COLO668 (cell line): ENCODE data around the gene RNU6-1.

Experiments used
- DNase-seq: peaks from one replicate; lab custom pipeline; 2025; ENCODE audit not compliant: unreplicated experiment; lab: John Stamatoyannopoulos, UW

RNU6-1 gene

DNA sequence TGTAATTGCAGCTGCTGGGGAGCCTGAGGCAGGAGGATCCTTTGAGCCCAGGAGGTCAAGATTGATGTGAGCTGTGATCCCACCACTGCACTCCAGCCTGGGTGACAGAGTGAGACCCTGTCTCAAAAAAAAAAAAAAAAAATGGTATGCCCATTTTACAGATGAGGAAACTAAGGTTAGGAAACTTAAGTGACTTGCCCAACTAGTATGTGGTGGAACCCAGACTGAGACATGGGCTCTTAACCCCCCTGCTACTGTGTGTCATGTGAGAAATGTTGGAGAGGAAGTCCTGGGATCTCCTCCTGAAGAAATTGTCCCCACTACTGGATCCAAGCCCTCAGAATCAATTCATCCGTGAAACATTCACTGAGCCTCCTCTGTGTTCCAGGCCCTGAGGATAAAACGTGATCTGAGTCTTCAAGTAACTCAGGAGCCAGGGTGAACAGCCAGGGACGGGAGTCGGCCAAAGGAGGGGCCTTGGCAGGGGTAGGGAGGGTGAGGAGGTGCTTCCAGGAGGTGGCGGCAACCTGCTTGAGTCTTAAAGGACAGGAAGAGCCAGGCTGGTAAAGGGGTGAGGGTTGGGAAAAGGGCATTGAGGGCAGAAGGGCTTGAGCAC, 19.6 kb upstream of the RNU6-1 start:
- no peak for DNase-seq

DNA sequence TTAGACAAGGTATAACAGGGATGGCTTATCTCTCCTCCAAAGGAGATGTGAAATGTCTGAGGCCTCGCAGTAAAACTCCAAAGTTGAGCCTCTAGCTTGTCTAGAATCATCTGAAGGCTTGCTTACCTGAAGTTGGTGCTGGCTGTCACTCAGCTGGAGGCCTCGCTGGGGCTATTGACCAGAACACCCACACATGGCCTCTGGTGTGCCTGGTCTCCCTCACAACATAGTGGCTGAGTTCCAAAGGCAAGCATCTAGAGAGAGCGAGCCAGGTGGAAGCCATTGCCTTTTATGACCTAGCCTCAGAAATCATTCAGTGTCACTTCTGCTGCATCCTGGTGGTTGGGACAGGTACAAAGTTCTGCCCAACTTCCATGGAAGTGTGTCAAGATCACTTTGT, 17.4 kb upstream of the RNU6-1 start:
- no peak for DNase-seq

GRCh38 chr15:67855842-67856241, 16.0 kb upstream of the RNU6-1 start:
- DNase-seq = no peak

GRCh38 chr15:67854358-67854757, 14.5 kb upstream of the RNU6-1 start:
- no peak for DNase-seq

DNA sequence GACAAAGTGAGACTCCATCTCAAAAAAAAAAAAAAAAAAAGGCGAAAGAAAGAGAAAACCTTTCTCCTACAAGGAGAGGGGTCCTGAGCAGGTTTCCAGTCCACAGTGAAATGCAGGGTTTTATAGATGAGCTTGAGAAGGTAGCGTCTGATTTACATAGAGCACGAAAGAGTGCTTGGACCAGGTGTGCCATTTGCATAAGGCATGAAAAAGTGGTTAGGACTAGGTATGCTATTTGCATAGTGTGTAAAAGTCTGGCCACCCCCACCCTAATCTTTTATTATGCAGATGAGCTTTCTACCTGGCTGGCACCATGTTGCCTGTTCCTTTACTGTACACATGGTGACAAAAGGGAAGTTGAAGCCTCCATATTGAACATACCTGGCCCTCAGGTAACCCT, 13.6 kb upstream of the RNU6-1 start:
- no peak for DNase-seq

- no peak for DNase-seq
These were observed 12.6 kb upstream of the RNU6-1 start for GRCh38 chr15:67852418-67852817.

- DNase-seq = no peak
These were observed 11.2 kb upstream of the RNU6-1 start for GRCh38 chr15:67850994-67851571.

GRCh38 chr15:67850336-67850735, 10.5 kb upstream of the RNU6-1 start:
- DNase-seq = no peak

DNA sequence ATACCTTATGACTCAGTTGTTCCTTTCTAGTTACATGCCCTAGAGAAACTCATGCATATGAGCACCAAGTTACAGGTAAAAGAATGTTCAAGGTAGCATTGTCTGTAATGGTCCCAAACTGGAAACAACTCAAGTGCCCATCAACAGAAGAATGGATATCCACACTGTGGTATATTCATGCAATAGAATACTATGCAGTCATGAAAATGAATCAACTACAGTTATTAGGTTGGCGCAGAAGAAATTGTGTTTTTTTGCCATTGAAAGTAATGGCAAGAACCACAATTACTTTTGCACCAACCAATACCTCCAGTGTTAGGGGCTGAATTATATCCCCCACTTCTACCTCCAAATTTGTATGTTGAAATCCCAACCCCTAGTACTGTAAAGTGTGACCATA, 9.7 kb upstream of the RNU6-1 start:
- DNase-seq = no peak

DNA sequence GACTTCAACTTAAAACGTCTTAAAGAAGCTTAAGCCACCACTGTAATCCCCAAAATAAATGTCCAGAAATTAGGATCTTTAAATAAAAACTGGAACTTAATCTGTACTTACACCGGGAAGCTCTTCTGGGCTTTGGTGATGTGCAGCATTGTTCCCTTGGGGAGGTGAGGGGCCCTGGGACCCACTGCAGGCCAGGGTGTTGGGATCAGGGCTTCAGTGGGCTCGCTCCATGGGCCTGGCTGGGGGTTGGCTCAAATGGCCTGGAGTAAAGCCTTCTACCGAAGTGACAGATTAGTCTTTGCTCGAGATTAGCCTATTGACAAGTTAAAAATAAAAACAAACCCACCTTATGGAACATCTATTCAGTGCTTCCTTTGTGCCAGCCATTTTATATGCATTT, 6.1 kb upstream of the RNU6-1 start:
- DNase-seq = no peak

- no peak for DNase-seq
These were observed 3.9 kb upstream of the RNU6-1 start for GRCh38 chr15:67843571-67844387.

DNA sequence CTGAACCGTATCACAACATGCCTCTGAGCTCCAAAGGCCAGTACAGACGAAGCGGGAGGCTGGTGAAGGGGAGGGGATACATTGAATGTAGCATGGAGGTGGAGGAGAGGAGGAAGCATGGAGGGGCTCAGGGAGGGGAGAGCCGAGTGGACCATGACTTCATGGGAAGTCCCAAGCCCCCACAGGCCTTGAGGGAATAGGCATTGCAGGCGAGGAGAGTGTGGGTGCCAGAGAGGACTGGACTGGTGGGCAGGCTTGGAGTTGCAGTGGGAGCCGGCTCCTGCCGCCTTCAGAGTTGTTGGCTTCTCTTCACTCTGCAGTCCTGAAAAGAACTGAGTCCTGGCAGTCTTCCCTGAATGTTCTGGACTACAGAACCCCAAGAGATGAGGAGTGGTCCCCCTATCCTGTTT, 3.3 kb upstream of the RNU6-1 start:
- DNase-seq = no peak

DNA sequence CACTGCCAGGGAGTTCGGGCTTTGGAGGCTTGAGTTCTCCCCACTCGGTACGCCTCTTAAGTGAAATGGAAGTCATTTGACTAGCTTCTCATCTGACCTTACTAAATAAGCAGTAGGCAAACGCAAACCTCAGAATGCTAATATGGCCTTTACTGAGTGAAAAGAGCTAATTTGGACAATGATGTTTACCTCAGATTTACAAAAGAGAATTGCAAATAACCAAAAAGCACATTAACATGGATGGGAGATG, 1.6 kb upstream of the RNU6-1 start:
- DNase-seq = no peak

DNA sequence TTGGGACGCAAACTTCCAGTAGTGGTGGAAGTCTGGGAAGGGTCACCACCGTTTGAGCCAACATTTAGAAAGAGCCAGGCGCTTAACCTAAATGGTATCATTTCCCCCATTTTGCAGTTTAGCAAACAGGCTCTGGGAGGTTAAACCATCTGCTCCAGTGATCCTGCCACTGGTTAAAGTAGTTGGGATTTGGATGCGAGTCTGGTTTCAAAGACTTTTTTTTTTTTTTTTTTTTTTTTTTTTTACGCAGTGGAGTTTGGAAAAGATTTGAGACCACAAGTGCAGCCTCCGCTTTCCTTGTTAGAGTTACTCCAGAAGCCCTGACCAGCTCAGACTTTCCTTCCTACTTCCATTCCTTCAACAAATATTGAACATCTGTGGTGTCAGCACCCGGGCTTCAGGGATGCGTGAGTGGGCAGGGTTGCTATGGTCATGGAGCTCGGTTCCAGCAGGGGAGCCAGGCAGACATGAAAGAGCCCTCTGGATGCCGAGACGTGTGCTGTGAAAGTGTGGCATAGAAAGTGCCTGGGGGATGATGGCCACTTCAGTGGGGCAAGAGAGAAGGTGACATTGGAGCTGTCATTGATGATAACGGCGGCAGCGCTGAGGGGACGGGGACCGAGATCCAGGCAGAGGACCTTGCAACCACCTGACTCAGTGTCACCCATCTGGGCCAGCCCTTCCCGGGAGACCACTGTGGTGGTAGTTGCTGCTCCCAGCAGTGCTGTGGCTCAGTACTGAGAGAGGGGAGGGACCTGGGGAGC, 1.1 kb upstream of the RNU6-1 start:
- peak; percentile 54 for DNase-seq

DNA sequence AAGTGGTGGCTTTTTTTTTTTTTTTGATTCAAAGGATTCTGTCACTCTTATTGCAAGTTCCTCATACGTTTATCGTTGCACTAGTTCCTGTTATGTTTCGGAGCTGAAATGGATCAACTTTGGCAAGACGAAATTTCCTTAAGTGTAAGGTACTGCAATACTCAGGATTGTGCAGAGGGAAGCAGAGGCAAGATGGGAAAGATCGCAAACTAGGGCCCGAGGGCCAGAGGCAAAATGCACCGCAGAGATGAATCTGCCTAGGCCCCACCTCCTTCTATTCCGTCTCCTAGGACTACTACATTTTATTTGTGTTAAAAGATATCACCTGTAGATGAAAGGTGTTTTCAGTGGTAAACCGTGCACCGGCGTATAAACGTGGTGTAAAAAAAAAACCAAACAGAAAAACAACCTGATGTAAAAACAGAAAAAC, 331 bp downstream of the RNU6-1 start:
- DNase-seq = peak; percentile 46

DNA sequence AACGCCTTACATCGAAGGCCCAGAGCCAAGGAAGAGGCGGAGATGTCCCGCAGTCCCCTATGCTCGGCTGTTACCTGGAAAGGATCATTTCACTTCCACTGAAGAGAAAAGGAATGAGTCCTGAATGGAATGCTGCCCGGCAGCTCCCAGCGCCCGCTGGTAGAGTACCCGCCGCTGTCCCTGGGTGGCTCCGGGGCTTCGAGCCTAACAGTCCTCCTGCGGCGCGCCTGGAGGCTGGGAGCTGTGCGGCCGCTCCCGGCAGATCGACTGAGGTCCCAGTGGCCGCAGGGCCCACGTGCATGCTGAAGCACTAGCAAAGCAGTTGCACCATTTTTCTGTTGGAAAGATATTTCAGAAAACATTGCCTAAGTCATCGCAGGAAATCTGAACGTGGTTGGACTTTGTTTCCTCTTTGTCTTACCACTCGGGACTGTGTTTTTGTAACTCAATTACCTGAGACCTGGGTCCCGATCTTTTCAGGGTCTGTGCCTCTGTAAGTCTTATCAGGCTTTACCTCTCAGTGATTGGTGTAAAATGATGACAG, 984 bp downstream of the RNU6-1 start:
- DNase-seq = peak; percentile 79

DNA sequence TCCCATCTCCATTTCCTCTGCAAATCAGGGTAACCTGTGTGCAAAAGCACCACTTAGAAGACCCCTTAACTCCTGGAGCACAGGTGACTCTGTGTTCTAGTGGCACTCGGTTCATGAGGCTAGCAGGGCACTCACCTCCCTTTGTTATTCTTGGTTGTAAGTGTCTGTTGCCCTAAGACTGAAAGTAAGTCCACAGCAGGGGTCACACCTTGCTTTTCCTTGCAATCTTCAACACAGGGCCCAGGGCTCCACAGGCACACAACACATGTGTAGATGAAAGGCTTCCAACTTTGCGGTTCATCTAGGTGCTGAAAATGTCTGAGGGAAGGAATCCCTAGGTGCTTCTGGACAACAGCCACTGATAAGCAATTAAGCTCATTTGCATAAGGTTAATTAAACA, 2.9 kb downstream of the RNU6-1 start:
- no peak for DNase-seq

DNA sequence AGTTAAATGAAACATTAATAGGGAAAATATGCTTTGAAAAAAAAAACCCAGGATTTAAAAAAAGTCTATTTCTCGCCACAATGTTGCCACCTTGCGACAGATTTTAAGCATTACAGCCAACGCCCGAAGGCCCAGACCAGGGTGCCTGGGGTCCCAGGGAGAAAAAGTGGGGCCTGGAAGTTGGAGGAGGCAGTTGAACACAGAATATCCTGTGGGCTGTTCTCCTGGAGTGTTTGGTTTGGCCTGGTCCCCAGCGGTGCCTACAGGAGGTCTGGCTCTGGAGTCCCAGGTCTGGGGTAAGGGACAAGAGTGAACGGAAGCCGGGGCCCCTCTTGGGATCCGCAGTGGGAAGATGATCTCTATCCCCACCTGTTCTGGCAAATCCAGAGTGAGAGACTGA, 3.4 kb downstream of the RNU6-1 start:
- peak; percentile 45 for DNase-seq

GRCh38 chr15:67836134-67836455, 3.8 kb downstream of the RNU6-1 start:
- no peak for DNase-seq

DNA sequence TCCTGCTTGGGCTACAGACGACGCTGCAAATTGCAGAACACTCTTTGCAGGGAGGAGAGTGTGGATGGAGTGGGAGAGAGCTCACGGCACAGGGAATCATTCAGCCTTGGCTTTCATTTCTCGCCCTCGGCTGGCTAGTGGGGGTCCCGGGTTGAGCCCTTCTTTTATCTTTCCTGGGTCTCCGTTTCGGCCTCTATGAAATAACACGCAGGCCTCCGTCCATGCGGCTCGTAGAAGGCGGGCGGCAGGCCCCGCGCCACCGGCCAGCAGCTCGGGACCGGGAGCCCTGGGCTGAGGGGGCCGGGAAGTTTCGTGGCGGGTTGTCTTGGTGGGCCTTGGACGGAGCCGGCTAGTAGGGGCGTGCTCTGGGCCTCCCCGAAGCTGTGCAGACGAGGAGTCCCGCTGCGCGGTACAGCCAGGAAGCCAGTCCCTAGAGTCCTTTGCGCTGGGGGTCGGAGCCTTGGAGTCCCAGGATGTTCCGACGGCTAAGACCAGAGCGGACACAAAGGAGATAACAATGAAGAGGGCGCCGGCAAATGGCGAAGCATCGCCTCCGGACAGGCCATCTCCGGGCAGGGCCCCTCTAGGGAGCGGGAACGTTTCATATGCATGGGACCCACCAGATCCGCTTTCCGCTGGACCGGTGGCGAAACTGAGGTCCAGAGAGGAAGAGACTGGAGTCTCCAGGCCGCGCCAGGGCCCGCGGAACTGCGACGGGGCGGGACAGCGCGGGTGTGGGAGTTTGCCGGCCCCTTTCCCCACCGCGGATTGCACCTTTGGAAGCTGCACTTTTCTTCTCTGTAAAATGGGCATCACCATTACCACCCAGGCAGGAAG, 4.3 kb downstream of the RNU6-1 start:
- peak; percentile 46 for DNase-seq
